HG03280 (cell line): ENCODE results near the gene MAGI1.

ENCODE experiments used
- ATAC-seq: cut with Tn5 transposase; IDR thresholded peaks from one replicate; pipeline ENCODE4 v1.9.1; 2021; ENCODE audit warnings: mild to moderate bottlenecking, moderate library complexity; ENCODE audit not compliant: unreplicated experiment

MAGI1 gene

GRCh38 chr3:65689436-65689835 lies 349.3 kb downstream of the MAGI1 start:
- no peak for ATAC-seq

- ATAC-seq = no peak
Observed at GRCh38 chr3:65687741-65688140, 351.0 kb downstream of the MAGI1 start.

- no peak for ATAC-seq
Observed at GRCh38 chr3:65685621-65686235, 353.0 kb downstream of the MAGI1 start.

GRCh38 chr3:65678516-65678915 lies 360.2 kb downstream of the MAGI1 start:
- no peak for ATAC-seq

GRCh38 chr3:65677486-65678010 lies 361.2 kb downstream of the MAGI1 start:
- ATAC-seq = no peak

GRCh38 chr3:65676580-65676979 lies 362.1 kb downstream of the MAGI1 start:
- ATAC-seq = no peak

GRCh38 chr3:65675011-65675410 lies 363.7 kb downstream of the MAGI1 start:
- ATAC-seq = no peak

- ATAC-seq = no peak
Observed at GRCh38 chr3:65674226-65674625, 364.5 kb downstream of the MAGI1 start.

GRCh38 chr3:65672871-65673815 lies 365.6 kb downstream of the MAGI1 start:
- no peak for ATAC-seq

- no peak for ATAC-seq
Observed at GRCh38 chr3:65672061-65672460, 366.7 kb downstream of the MAGI1 start.

GRCh38 chr3:65671004-65671403 lies 367.7 kb downstream of the MAGI1 start:
- no peak for ATAC-seq

- no peak for ATAC-seq
Observed at GRCh38 chr3:65669163-65669875, 369.4 kb downstream of the MAGI1 start.

- ATAC-seq = no peak
Observed at GRCh38 chr3:65667963-65668362, 370.8 kb downstream of the MAGI1 start.

- no peak for ATAC-seq
Observed at GRCh38 chr3:65666448-65667091, 372.1 kb downstream of the MAGI1 start.

- no peak for ATAC-seq
Observed at GRCh38 chr3:65665915-65666314, 372.8 kb downstream of the MAGI1 start.

GRCh38 chr3:65664931-65665330 lies 373.8 kb downstream of the MAGI1 start:
- no peak for ATAC-seq

GRCh38 chr3:65664446-65664845 lies 374.3 kb downstream of the MAGI1 start:
- no peak for ATAC-seq

- ATAC-seq = no peak
Observed at GRCh38 chr3:65662095-65662494, 376.6 kb downstream of the MAGI1 start.

GRCh38 chr3:65660000-65660598 lies 378.6 kb downstream of the MAGI1 start:
- ATAC-seq = no peak

GRCh38 chr3:65659396-65659795 lies 379.3 kb downstream of the MAGI1 start:
- ATAC-seq = no peak
